Endothelial cell (in vitro differentiated cells): ENCODE data around the gene VSIG10L. TPM values are rescaled to one million over a fixed set of nuclear protein-coding genes. Genes with fewer than 3 reads are reported as not detected.

Experiments
- DNase-seq: peaks from one replicate; pipeline ENCODE4 v3.0.0; 2021; ENCODE audit warnings: low spot score
- H3K27ac Mint-ChIP-seq: one replicate; pipeline ENCODE4 v1.8.0; 2021; ENCODE audit warnings: mixed read lengths, inconsistent platforms; ENCODE audit not compliant: unreplicated experiment
- H3K27me3 Mint-ChIP-seq: one replicate; pipeline ENCODE4 v1.8.0; 2021; ENCODE audit warnings: mild to moderate bottlenecking, moderate library complexity, mixed read lengths, inconsistent platforms; ENCODE audit not compliant: unreplicated experiment
- H3K36me3 Mint-ChIP-seq: one replicate; pipeline ENCODE4 v1.8.0; 2021; ENCODE audit warnings: mild to moderate bottlenecking, low read depth, mixed read lengths, inconsistent platforms; ENCODE audit not compliant: unreplicated experiment
- H3K4me1 Mint-ChIP-seq: one replicate; pipeline ENCODE4 v1.8.0; 2021; ENCODE audit warnings: mild to moderate bottlenecking, mixed read lengths, inconsistent platforms; ENCODE audit not compliant: unreplicated experiment
- H3K4me3 Mint-ChIP-seq: one replicate; pipeline ENCODE4 v1.8.0; 2021; ENCODE audit warnings: mild to moderate bottlenecking, mixed read lengths, inconsistent platforms; ENCODE audit not compliant: unreplicated experiment
- H3K9me3 Mint-ChIP-seq: one replicate; pipeline ENCODE4 v1.8.0; 2021; ENCODE audit warnings: mixed read lengths, inconsistent platforms; ENCODE audit not compliant: unreplicated experiment
- CTCF ChIP-seq: fragments of 200-600 bp; sonication (generic); IDR thresholded peaks from one replicate; pipeline ENCODE4 v1.5.0; 2021; ENCODE audit warnings: antibody characterized with exemption; ENCODE audit not compliant: unreplicated experiment
- total RNA-seq: library from RNA; stranded (reverse); fragmentation: NEBNext Ultra II Directional; extraction: Animal tissue kit (Norgen Biotek cat#: 25700); gene quantifications from one replicate; pipeline ENCODE4 v1.2.1, GENCODE V29; 2021; ENCODE audit not compliant: unreplicated experiment

VSIG10L gene
- total RNA-seq, 1 donor from 2014 or later = 5.9 TPM

DNA sequence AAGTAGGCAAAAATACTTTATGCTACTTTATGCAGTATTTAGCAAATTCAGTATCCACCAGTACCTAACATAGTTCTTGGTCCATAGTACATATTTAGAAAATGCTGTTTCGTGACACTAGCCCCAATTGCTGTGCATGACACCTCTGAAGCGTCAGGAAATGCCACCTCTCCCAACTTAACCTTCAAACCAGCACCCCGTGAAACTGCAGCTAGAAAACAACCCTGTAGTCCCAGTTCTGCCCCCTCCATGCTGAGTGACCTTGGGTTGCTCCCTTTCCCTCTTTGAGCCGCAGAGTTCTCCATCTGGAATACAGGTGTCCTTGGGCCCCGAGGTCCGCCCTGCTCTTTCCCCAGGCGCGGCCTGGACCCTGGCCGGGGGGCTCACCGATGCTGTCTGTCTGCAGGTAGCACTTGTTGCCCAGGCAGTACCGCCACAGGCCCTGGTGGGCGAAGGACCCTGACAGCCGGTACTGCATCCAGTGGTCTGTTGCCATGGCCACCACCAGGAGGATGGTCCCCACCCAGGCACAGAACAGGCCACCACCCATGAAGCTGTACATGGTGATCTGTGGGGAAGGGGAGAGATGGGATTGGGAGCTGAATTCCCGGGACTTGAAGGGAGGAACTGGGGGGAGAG lies 45.1 kb upstream of the VSIG10L start:
- DNase-seq = no peak
- H3K4me1 Mint-ChIP-seq = no peaks in the 10 kb centered on the region
- no peak overlapping the region for H3K27ac Mint-ChIP-seq
- peaks cover 4% of the 10 kb centered on the region for H3K9me3 Mint-ChIP-seq
- peaks cover 6% of the 10 kb centered on the region for H3K27me3 Mint-ChIP-seq
- H3K36me3 Mint-ChIP-seq = peaks cover 3% of the 10 kb centered on the region
- no peak overlapping the region for H3K4me3 Mint-ChIP-seq
- TF ChIP-seq CTCF = no peak

DNA sequence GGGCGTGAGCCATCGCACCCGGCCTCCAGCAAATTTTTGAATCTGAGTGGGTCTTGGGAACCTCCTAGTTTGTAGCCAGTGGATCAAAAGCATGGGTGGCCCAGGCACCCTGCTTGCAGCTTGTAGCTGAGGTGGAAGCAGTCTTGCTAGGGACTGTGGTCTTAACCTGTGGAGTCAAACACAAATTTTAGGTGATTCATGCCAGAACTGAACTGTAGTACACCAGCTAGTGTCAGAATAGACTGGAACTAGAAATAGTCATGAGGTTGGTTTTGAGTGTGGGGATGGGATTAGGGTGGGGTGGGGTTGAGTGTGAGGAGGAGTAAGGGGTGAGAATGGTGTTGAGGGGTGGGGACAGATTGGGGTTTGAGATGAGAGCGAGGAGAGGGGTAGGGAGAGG lies 40.1 kb upstream of the VSIG10L start:
- no peak for DNase-seq
- Mint-ChIP-seq H3K9me3 (peaks cover 4% of the 10 kb centered on the region), H3K36me3 (peaks cover 3% of the 10 kb centered on the region), H3K27me3 (no peaks in the 10 kb centered on the region), H3K4me3 (no peak overlapping the region), H3K27ac (no peak overlapping the region), H3K4me1 (no peaks in the 10 kb centered on the region)
- no peak for TF ChIP-seq CTCF

DNA sequence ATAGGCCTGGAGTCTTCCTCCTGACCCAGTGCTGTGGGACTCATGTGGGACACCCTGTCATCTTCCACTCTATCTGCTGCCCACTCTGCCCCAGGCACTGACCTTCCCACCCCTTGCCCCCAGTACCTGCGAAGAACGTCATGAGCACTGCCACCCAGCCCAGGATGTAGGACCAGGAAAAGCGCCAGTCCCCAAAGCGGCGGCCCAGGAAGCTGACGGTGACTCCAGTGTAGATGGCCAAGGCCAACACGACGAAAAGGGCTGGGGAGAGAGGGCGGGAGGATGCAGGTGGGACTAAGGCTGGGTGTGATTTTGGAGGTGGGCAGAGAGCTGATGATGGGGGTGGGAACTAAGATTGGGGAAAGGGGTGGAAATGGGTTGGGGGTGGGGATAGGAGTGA lies 38.4 kb upstream of the VSIG10L start:
- Mint-ChIP-seq H3K27me3 (no peaks in the 10 kb centered on the region), H3K27ac (no peak overlapping the region), H3K9me3 (peaks cover 4% of the 10 kb centered on the region), H3K36me3 (peaks cover 3% of the 10 kb centered on the region), H3K4me3 (no peak overlapping the region), H3K4me1 (no peaks in the 10 kb centered on the region)
- no peak for TF ChIP-seq CTCF
- DNase-seq = no peak

DNA sequence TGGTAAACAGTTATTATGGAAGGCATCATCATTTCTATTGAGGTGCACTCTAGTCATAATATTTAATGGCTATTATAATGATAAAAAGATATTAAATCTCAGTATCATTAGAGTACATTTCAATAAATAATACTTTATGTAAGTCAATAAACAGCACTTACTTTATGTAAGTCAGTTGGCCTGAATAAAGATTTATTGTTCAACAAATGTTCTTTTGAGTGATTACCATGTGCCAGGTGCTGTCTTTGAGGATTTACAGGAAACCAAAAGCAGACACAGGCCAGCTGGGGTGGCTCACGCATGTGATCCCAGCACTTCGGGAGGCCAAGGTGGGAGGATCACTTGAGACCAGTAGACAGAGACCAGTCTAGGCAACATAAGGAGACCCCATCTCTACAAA lies 35.5 kb upstream of the VSIG10L start:
- no peak for DNase-seq
- no peak for TF ChIP-seq CTCF
- Mint-ChIP-seq H3K36me3 (no peaks in the 10 kb centered on the region), H3K27me3 (peaks cover 3% of the 10 kb centered on the region), H3K9me3 (peaks cover under 1% of the 10 kb centered on the region), H3K4me1 (peaks cover 5% of the 10 kb centered on the region), H3K27ac (no peak overlapping the region), H3K4me3 (no peak overlapping the region)

- H3K9me3 Mint-ChIP-seq = no peaks in the 10 kb centered on the region
- H3K4me1 Mint-ChIP-seq = peaks cover 5% of the 10 kb centered on the region
- TF ChIP-seq CTCF = no peak
- no peak overlapping the region for H3K27ac Mint-ChIP-seq
- peaks cover 7% of the 10 kb centered on the region for H3K27me3 Mint-ChIP-seq
- H3K36me3 Mint-ChIP-seq = peaks cover under 1% of the 10 kb centered on the region
- H3K4me3 Mint-ChIP-seq = no peak overlapping the region
- DNase-seq = no peak
Measured at GRCh38 chr19:51375504-51376221, 33.7 kb upstream of the VSIG10L start.
